Mesothelial cell of epicardium (in vitro differentiated cells): ENCODE measurements around the gene PKNOX2. TPM values are rescaled to one million over a fixed set of nuclear protein-coding genes. Genes with fewer than 3 reads are reported as not detected.

ENCODE experiments used
- DNase-seq, 2 experiments: peaks; one replicate each; pipeline ENCODE4 v3.0.0; 2021; ENCODE audit warnings: low spot score in 2 of 2; ENCODE audit not compliant: unreplicated experiment in 2 of 2
- H3K27ac Mint-ChIP-seq: 2 replicates; pipeline ENCODE4 v1.8.0; 2021; ENCODE audit warnings: mixed read lengths
- H3K27me3 Mint-ChIP-seq: 2 replicates; pipeline ENCODE4 v1.8.0; 2021; ENCODE audit warnings: low read depth, mixed read lengths
- H3K36me3 Mint-ChIP-seq: 2 replicates; pipeline ENCODE4 v1.8.0; 2021; ENCODE audit warnings: mixed read lengths
- H3K4me1 Mint-ChIP-seq: 2 replicates; pipeline ENCODE4 v1.8.0; 2021; ENCODE audit warnings: mixed read lengths
- H3K4me3 Mint-ChIP-seq: 2 replicates; pipeline ENCODE4 v1.8.0; 2021; ENCODE audit warnings: mild to moderate bottlenecking, moderate library complexity, mixed read lengths
- H3K9me3 Mint-ChIP-seq: 2 replicates; pipeline ENCODE4 v1.8.0; 2021; ENCODE audit warnings: mixed read lengths
- CTCF ChIP-seq: fragments of 200-600 bp; sonication (generic); IDR thresholded peaks from one replicate; pipeline ENCODE4 v1.5.0; 2021; ENCODE audit warnings: antibody characterized with exemption; ENCODE audit not compliant: unreplicated experiment
- total RNA-seq: library from RNA; stranded (reverse); gene quantifications from 3 replicates; pipeline ENCODE4 v1.2.1, GENCODE V29; 2021

The PKNOX2 gene
- total RNA-seq, 1 donor from 2014 or later, result 22.2 TPM

GRCh38 chr11:125312391-125312790 lies 147.8 kb downstream of the PKNOX2 start:
- H3K27me3 Mint-ChIP-seq, result peaks cover 5% of the 10 kb centered on the region
- DNase-seq, result no peak
- H3K36me3 Mint-ChIP-seq, result peaks cover 8% of the 10 kb centered on the region
- peaks cover 38% of the 10 kb centered on the region for H3K4me1 Mint-ChIP-seq
- H3K9me3 Mint-ChIP-seq, result peaks cover 8% of the 10 kb centered on the region
- H3K4me3 Mint-ChIP-seq, result no peak overlapping the region
- H3K27ac Mint-ChIP-seq, result no peak overlapping the region
- no peak for TF ChIP-seq CTCF

GRCh38 chr11:125312812-125313211 lies 148.3 kb downstream of the PKNOX2 start:
- H3K36me3 Mint-ChIP-seq, result peaks cover 9% of the 10 kb centered on the region
- no peak overlapping the region for H3K4me3 Mint-ChIP-seq
- H3K27me3 Mint-ChIP-seq, result peaks cover 5% of the 10 kb centered on the region
- no peak overlapping the region for H3K27ac Mint-ChIP-seq
- H3K4me1 Mint-ChIP-seq, result peaks cover 34% of the 10 kb centered on the region
- TF ChIP-seq CTCF, result no peak
- H3K9me3 Mint-ChIP-seq, result peaks cover 9% of the 10 kb centered on the region
- DNase-seq, result no peak

GRCh38 chr11:125313271-125314219 lies 149.0 kb downstream of the PKNOX2 start:
- H3K36me3 Mint-ChIP-seq, result peaks cover 12% of the 10 kb centered on the region
- peaks cover 28% of the 10 kb centered on the region for H3K4me1 Mint-ChIP-seq
- peaks cover 12% of the 10 kb centered on the region for H3K9me3 Mint-ChIP-seq
- no peak overlapping the region for H3K4me3 Mint-ChIP-seq
- no peak for TF ChIP-seq CTCF
- DNase-seq, result no peak
- H3K27ac Mint-ChIP-seq, result no peak overlapping the region
- peaks cover 5% of the 10 kb centered on the region for H3K27me3 Mint-ChIP-seq

GRCh38 chr11:125314276-125315078 lies 149.9 kb downstream of the PKNOX2 start:
- H3K9me3 Mint-ChIP-seq, result peaks cover 12% of the 10 kb centered on the region
- peaks cover 5% of the 10 kb centered on the region for H3K27me3 Mint-ChIP-seq
- no peak for TF ChIP-seq CTCF
- H3K36me3 Mint-ChIP-seq, result peaks cover 12% of the 10 kb centered on the region
- no peak overlapping the region for H3K27ac Mint-ChIP-seq
- H3K4me1 Mint-ChIP-seq, result peaks cover 22% of the 10 kb centered on the region
- no peak overlapping the region for H3K4me3 Mint-ChIP-seq
- DNase-seq, result no peak

GRCh38 chr11:125315079-125315740 lies 150.7 kb downstream of the PKNOX2 start:
- H3K4me3 Mint-ChIP-seq, result no peak overlapping the region
- H3K9me3 Mint-ChIP-seq, result peaks cover 12% of the 10 kb centered on the region
- H3K27me3 Mint-ChIP-seq, result peaks cover 5% of the 10 kb centered on the region
- no peak for TF ChIP-seq CTCF
- H3K36me3 Mint-ChIP-seq, result peaks cover 12% of the 10 kb centered on the region
- peaks cover 22% of the 10 kb centered on the region for H3K4me1 Mint-ChIP-seq
- DNase-seq, result no peak
- H3K27ac Mint-ChIP-seq, result no peak overlapping the region
